PC-9 (cell line): Measurements from ENCODE around the gene FAM221B. TPM values are rescaled to one million over a fixed set of nuclear protein-coding genes. Genes with fewer than 3 reads are reported as not detected.

Experiments
- Bru-seq: library from RNA; stranded (reverse); fragments of 400-500 nt; gene quantifications from one replicate; lab custom pipeline; 2021; lab: Mats Ljungman, UMichigan
- BruChase-seq, 2 experiments: library from RNA; stranded (reverse); fragments of 400-500 nt; gene quantifications; one replicate each; lab custom pipeline; 2021; lab: Mats Ljungman, UMichigan
- BruUV-seq: library from RNA; stranded (reverse); fragments of 400-500 nt; replicated peaks from 2 replicates; lab custom pipeline; 2021; lab: Mats Ljungman, UMichigan
- CTCF ChIA-PET: fragments of 300-600 bp; sonication (Branson Sonifier 250); formaldehyde crosslinking; loops from one replicate; lab custom pipeline; 2022; ENCODE audit warnings: antibody characterized with exemption; lab: Charles Lee
- POLR2A ChIA-PET: fragments of 300-600 bp; sonication (Branson Sonifier 250); formaldehyde crosslinking; loops from one replicate; lab custom pipeline; 2022; ENCODE audit warnings: antibody characterized with exemption; ENCODE audit not compliant: unreplicated experiment; lab: Charles Lee
- DNase-seq, 2 experiments: peaks; one replicate each; pipeline versions ENCODE4 v3.0.0 to v3.0.0-alpha.2; 2015 to 2022; ENCODE audit warnings: mixed read lengths in 1 of 2
- H2AFZ ChIP-seq: fragments of 200-600 bp; sonication (generic); 2 replicates; pipeline ENCODE4 v1.8.1; 2017; ENCODE audit warnings: antibody characterized with exemption
- H3F3A ChIP-seq: fragments of 200-600 bp; sonication (generic); 2 replicates; pipeline ENCODE4 v1.8.1; 2017; ENCODE audit warnings: antibody characterized with exemption, mild to moderate bottlenecking, low read depth; ENCODE audit not compliant: insufficient read depth
- H3K27ac ChIP-seq: fragments of 200-600 bp; sonication (generic); 2 replicates; pipeline ENCODE4 v1.6.1; 2016; ENCODE audit warnings: mixed run types
- H3K27me3 ChIP-seq: fragments of 200-600 bp; sonication (generic); 2 replicates; pipeline ENCODE4 v1.6.1; 2016; ENCODE audit warnings: low read depth, mixed run types; ENCODE audit not compliant: insufficient read depth
- H3K36me3 ChIP-seq: fragments of 200-600 bp; sonication (generic); 2 replicates; pipeline ENCODE4 v1.6.1; 2016; ENCODE audit warnings: low read depth, mixed run types
- H3K4me1 ChIP-seq: fragments of 200-600 bp; sonication (generic); replicated peaks from 2 replicates; pipeline ENCODE4 v1.6.1; 2016; ENCODE audit warnings: mixed run types; ENCODE audit not compliant: insufficient read depth
- H3K4me2 ChIP-seq: fragments of 200-600 bp; sonication (generic); 2 replicates; pipeline ENCODE4 v1.6.1; 2017; ENCODE audit warnings: mixed run types
- H3K4me3 ChIP-seq: fragments of 200-600 bp; sonication (generic); 2 replicates; pipeline ENCODE4 v1.6.1; 2016; ENCODE audit warnings: mixed run types
- H3K79me2 ChIP-seq: fragments of 200-600 bp; sonication (generic); 2 replicates; pipeline ENCODE4 v1.6.1; 2017; ENCODE audit warnings: low read depth, mixed run types
- H3K9me2 ChIP-seq: fragments of 200-600 bp; sonication (generic); 2 replicates; pipeline ENCODE4 v1.8.1; 2017; ENCODE audit warnings: mild to moderate bottlenecking; ENCODE audit not compliant: insufficient read depth
- H3K9me3 ChIP-seq: fragments of 200-600 bp; sonication (generic); 2 replicates; pipeline ENCODE4 v1.8.1; 2016; ENCODE audit warnings: low read depth; ENCODE audit not compliant: insufficient read depth
- H4K20me1 ChIP-seq: fragments of 200-600 bp; sonication (generic); 2 replicates; pipeline ENCODE4 v1.8.1; 2017; ENCODE audit not compliant: insufficient read depth
- CTCF ChIP-seq: fragments of 200-600 bp; sonication (generic); conservative IDR thresholded peaks from 2 replicates; pipeline ENCODE4 v1.6.1; 2017; ENCODE audit warnings: mixed run types, antibody characterized with exemption, mild to moderate bottlenecking, moderate library complexity
- EZH2 ChIP-seq: fragments of 200-600 bp; sonication (generic); IDR thresholded peaks from 2 replicates; pipeline ENCODE4 v1.8.0; 2017; ENCODE audit warnings: antibody characterized with exemption, low read depth
- intact Hi-C: fragments of 100-400 bp; cut with micrococcal nuclease; formaldehyde crosslinking; loops from one replicate; pipeline ENCODE4 v1.10.0; 2022; ENCODE audit not compliant: unreplicated experiment
- long read RNA-seq: library from polyadenylated mRNA; stranded (forward); transcript quantifications from one replicate; pipeline ENCODE4 v2.0.0, GENCODE V29; 2022
- total RNA-seq: library from RNA; stranded (reverse); gene quantifications from 2 replicates; pipeline ENCODE4 v1.2.3, GENCODE V29; 2021

The FAM221B gene, protein sequence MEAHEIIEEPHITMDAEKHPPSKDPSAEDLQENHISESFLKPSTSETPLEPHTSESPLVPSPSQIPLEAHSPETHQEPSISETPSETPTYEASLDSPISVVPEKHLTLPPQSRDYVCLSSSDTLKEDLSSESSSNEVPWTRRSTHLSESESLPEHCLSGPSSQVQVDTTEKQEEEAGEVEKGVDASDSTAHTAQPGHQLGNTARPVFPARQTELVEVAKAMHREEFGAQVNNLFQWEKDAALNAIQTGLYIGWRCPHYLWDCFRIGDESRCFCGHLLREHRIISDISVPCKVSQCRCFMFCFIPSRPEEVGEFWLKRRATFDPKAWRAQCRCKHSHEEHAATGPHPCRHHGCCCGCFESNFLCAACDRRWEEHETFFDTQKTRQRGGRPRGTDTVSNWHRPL
- total RNA-seq (not detected in 2 replicates), Bru-seq, nascent RNA (not detected), BruChase-seq, experiment 1, labeled RNA remaining after a 2-hour chase (not detected), BruChase-seq, experiment 2, labeled RNA remaining after a 6-hour chase (not detected)
- long read RNA-seq: 0 reads

DNA sequence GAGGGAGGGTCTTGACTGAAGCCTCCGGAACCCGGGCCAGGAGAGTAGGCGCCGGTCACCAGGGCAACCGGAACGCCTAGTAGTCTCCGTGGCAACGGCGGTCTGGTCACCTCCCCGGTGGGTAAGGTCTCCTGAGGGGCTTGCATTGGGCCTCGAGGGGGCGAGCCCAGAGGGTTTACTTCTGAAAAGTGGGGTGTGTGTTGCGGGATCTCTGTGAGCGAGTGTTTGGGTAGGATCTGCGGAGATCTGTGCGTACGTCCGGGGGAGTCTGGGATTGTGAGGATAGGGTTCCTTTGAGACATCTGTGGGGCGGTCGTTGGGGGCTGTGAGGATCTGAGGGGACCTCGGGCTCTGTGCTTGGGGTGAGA, at the start of gene FAM221B:
Gene FAM221B (minus strand): TSS at position 17 of the 368 bp plus-strand sequence. CDS start 2,571 bp downstream, outside the sequence.
- no peaks in the 10 kb centered on the region for H3K79me2 ChIP-seq
- CTCF ChIA-PET: interaction anchor here (0.6 kb wide), 1 partner anchor 182 kb away, joined by 5 read pairs; no protein-coding TSS in a partner anchor
- H3K36me3 ChIP-seq: no peaks in the 10 kb centered on the region
- H2AFZ ChIP-seq: peak within 1 kb of the TSS; percentile 87
- intact Hi-C loops: loop anchor here (2.0 to 5.0 kb wide), 2 partner anchors 78 to 181 kb away; partner anchors contain the start of gene HRCT1
- peak within 1 kb of the TSS; percentile 89 for H3K4me2 ChIP-seq
- POLR2A ChIA-PET: no interaction called here
- H3K27me3 ChIP-seq: no peaks in the 10 kb centered on the region
- H3K9me3 ChIP-seq: no peaks in the 10 kb centered on the region
- DNase-seq: no peak
- peaks cover 12% of the 10 kb centered on the region for H3K4me1 ChIP-seq
- H3F3A ChIP-seq: no peaks in the 10 kb centered on the region; the same call in 1 of the 2 replicates
- H3K27ac ChIP-seq: no peak within 1 kb of the TSS
- H4K20me1 ChIP-seq: no peaks in the 10 kb centered on the region
- no TSS peak for BruUV-seq
- no peaks in the 10 kb centered on the region for H3K9me2 ChIP-seq
- peak within 1 kb of the TSS; percentile 71; the same call in 1 of the 2 replicates for H3K4me3 ChIP-seq
- no peak for TF ChIP-seq EZH2
- TF ChIP-seq CTCF: no peak

GRCh38 chr9:35872505-35872904, 44.0 kb upstream of the FAM221B start:
- Histone ChIP-seq H3K4me1 (peaks cover 5% of the 10 kb centered on the region; the same call in 1 of the 2 replicates), H3K36me3 (no peaks in the 10 kb centered on the region), H3K9me2 (no peaks in the 10 kb centered on the region), H3K9me3 (no peaks in the 10 kb centered on the region), H3K27me3 (no peaks in the 10 kb centered on the region), H3K4me3 (no peak overlapping the region), H3F3A (no peaks in the 10 kb centered on the region), H4K20me1 (no peaks in the 10 kb centered on the region), H3K27ac (no peak overlapping the region), H3K4me2 (no peak overlapping the region), H3K79me2 (no peaks in the 10 kb centered on the region), H2AFZ (no peak overlapping the region)
- no peak for DNase-seq
- TF ChIP-seq EZH2 (no peak), CTCF (no peak)
- ChIA-PET CTCF (no interaction called here), POLR2A (no interaction called here)
- BruUV-seq: no TSS peak
- intact Hi-C loops: no loop called here

GRCh38 chr9:35871545-35871944, 43.0 kb upstream of the FAM221B start:
- peaks cover 5% of the 10 kb centered on the region; the same call in 1 of the 2 replicates for H3K4me1 ChIP-seq
- ChIA-PET POLR2A (no interaction called here), CTCF (no interaction called here)
- H4K20me1 ChIP-seq: no peaks in the 10 kb centered on the region
- no peak overlapping the region; the same call in 1 of the 2 replicates for H3K4me2 ChIP-seq
- no peaks in the 10 kb centered on the region for H3F3A ChIP-seq
- H3K79me2 ChIP-seq: no peaks in the 10 kb centered on the region
- intact Hi-C loops: no loop called here
- no peak overlapping the region for H3K27ac ChIP-seq
- no peak for TF ChIP-seq CTCF
- no peak for TF ChIP-seq EZH2
- DNase-seq: peak; percentile 66 to 68
- no TSS peak for BruUV-seq
- no peaks in the 10 kb centered on the region for H3K27me3 ChIP-seq
- H2AFZ ChIP-seq: no peak overlapping the region
- H3K4me3 ChIP-seq: no peak overlapping the region
- H3K9me3 ChIP-seq: no peaks in the 10 kb centered on the region
- no peaks in the 10 kb centered on the region for H3K9me2 ChIP-seq
- H3K36me3 ChIP-seq: no peaks in the 10 kb centered on the region
